Fibroblast of lung (primary cell): ENCODE data around the gene TRPM3. TPM values are rescaled to one million over a fixed set of nuclear protein-coding genes. Genes with fewer than 3 reads are reported as not detected.
A peak's percentile ranks its signal among the peaks of the same experiment; 100 is the strongest.

ENCODE experiments used
- DNase-seq, 2 donors: peaks; one replicate each; pipeline versions ENCODE4 v3.0.0 to v3.0.0-alpha.2; 2010; ENCODE audit warnings: low read depth in 2 of 2
- H2AFZ ChIP-seq: 2 replicates; pipeline ENCODE4 v1.5.1; 2012; ENCODE audit warnings: low read length, control low read depth, inconsistent platforms
- H3K27ac ChIP-seq: 2 replicates; pipeline ENCODE4 v1.5.1; 2011; ENCODE audit warnings: low read length, control low read depth; ENCODE audit not compliant: insufficient read depth
- H3K27me3 ChIP-seq: 2 replicates; pipeline ENCODE4 v1.5.1; 2011; ENCODE audit warnings: mild to moderate bottlenecking, low read length; ENCODE audit not compliant: control insufficient read depth, insufficient read depth
- H3K36me3 ChIP-seq: 2 replicates; pipeline ENCODE4 v1.5.1; 2011; ENCODE audit warnings: low read length; ENCODE audit not compliant: control insufficient read depth, insufficient read depth
- H3K4me1 ChIP-seq: 2 replicates; pipeline ENCODE4 v1.5.1; 2011; ENCODE audit warnings: low read length; ENCODE audit not compliant: control insufficient read depth, insufficient read depth; ENCODE audit errors: extremely low read depth
- H3K4me2 ChIP-seq: 2 replicates; pipeline ENCODE4 v1.5.1; 2011; ENCODE audit warnings: low read length, control low read depth; ENCODE audit not compliant: insufficient read depth; ENCODE audit errors: extremely low read depth
- H3K4me3 ChIP-seq, 4 experiments: fragments of 200-600 bp in 1 of 4; sonication (generic) in 1 of 4; replicated peaks in 1 of 4; 2 replicates each; pipeline ENCODE4 v1.5.1; 2011 to 2016; ENCODE audit warnings: low read length in 4 of 4, low read depth in 3 of 4, mild to moderate bottlenecking in 3 of 4, control low read depth in 2 of 4, inconsistent platforms in 1 of 4, mixed read lengths in 1 of 4; ENCODE audit not compliant: insufficient read depth in 1 of 4; ENCODE audit errors: control extremely low read depth in 1 of 4
- H3K79me2 ChIP-seq: 2 replicates; pipeline ENCODE4 v1.5.1; 2012; ENCODE audit warnings: mild to moderate bottlenecking, low read length, inconsistent platforms; ENCODE audit not compliant: control insufficient read depth, insufficient read depth
- H3K9ac ChIP-seq: 2 replicates; pipeline ENCODE4 v1.5.1; 2011; ENCODE audit warnings: mild to moderate bottlenecking, low read length, control low read depth; ENCODE audit not compliant: insufficient read depth
- H3K9me3 ChIP-seq: 2 replicates; pipeline ENCODE4 v1.5.1; 2012; ENCODE audit warnings: low read depth, low read length; ENCODE audit not compliant: control insufficient read depth, insufficient read depth
- H4K20me1 ChIP-seq: 2 replicates; pipeline ENCODE4 v1.5.1; 2011; ENCODE audit warnings: low read length; ENCODE audit not compliant: control insufficient read depth, insufficient read depth; ENCODE audit errors: extremely low read depth
- CTCF ChIP-seq, 2 donors: IDR thresholded peaks in 1 of 2; conservative IDR thresholded peaks in 1 of 2; 1 replicate in 1 of 2; 2 replicates in 1 of 2; pipeline ENCODE4 v1.5.1; 2011 to 2012; ENCODE audit warnings: low read length in 2 of 2, control low read depth in 1 of 2, inconsistent platforms in 1 of 2, low read depth in 1 of 2, mild to moderate bottlenecking in 1 of 2
- EZH2 ChIP-seq: IDR thresholded peaks from 2 replicates; pipeline ENCODE4 v1.5.1; 2012; ENCODE audit warnings: low read length, control low read depth, mild to moderate bottlenecking; ENCODE audit errors: missing control alignments
- polyA plus RNA-seq, 2 donors: library from polyadenylated mRNA; depleted of rRNA in 1 of 2; stranded (reverse) in 1 of 2; unstranded in 1 of 2; fragments of >200 nt; gene quantifications; 2 replicates each; pipeline ENCODE4 v1.2.1, GENCODE V29; 2011 to 2012; ENCODE audit warnings: missing spikeins in 1 of 2
- total RNA-seq: library from RNA; depleted of rRNA; stranded (reverse); fragments of >200 nt; gene quantifications from 2 replicates; pipeline ENCODE4 v1.2.1, GENCODE V29; 2014

Gene TRPM3
- total and polyA plus RNA-seq, 2 donors (not counting 1 experiment from before 2014, with no cell fraction given): 0.05 to 0.50 TPM

- Histone ChIP-seq H3K27me3 (no peaks in the 10 kb centered on the region), H3K27ac (no peak overlapping the region), H3K79me2 (no peaks in the 10 kb centered on the region), H3K4me2 (no peak overlapping the region), H3K9me3 (no peaks in the 10 kb centered on the region), H3K4me3 (no peak overlapping the region), H4K20me1 (no peaks in the 10 kb centered on the region), H3K36me3 (no peaks in the 10 kb centered on the region), H3K9ac (no peak overlapping the region), H2AFZ (no peak overlapping the region), H3K4me1 (no peaks in the 10 kb centered on the region)
- no peak for TF ChIP-seq CTCF (conservative IDR thresholded peaks at IDR 0.05 in 1 of 2, IDR thresholded peaks at IDR 0.05 in 1 of 2; ENCODE audit: low read depth in 1 of 2, low read length in 2 of 2)
- TF ChIP-seq EZH2: no peak
- no peak for DNase-seq
Observed at GRCh38 chr9:71090896-71091295, 30.5 kb downstream of the TRPM3 start.

- H3K9me3 ChIP-seq: no peaks in the 10 kb centered on the region
- H3K36me3 ChIP-seq: no peaks in the 10 kb centered on the region
- H3K4me1 ChIP-seq: no peaks in the 10 kb centered on the region
- no peak overlapping the region for H2AFZ ChIP-seq
- H3K27ac ChIP-seq: no peak overlapping the region
- peak in 1 of 2 donors; percentile 17 for DNase-seq
- H3K9ac ChIP-seq: no peak overlapping the region
- H3K79me2 ChIP-seq: no peaks in the 10 kb centered on the region
- no peak overlapping the region for H3K4me2 ChIP-seq
- H3K27me3 ChIP-seq: no peaks in the 10 kb centered on the region
- no peak overlapping the region for H3K4me3 ChIP-seq
- H4K20me1 ChIP-seq: no peaks in the 10 kb centered on the region
- no peak for TF ChIP-seq CTCF (conservative IDR thresholded peaks at IDR 0.05 in 1 of 2, IDR thresholded peaks at IDR 0.05 in 1 of 2; ENCODE audit: low read depth in 1 of 2, low read length in 2 of 2)
- TF ChIP-seq EZH2: no peak
Observed at GRCh38 chr9:71079451-71079850, 42.0 kb downstream of the TRPM3 start.

- DNase-seq: no peak
- Histone ChIP-seq H3K27ac (no peak overlapping the region), H3K36me3 (no peaks in the 10 kb centered on the region), H3K4me1 (no peaks in the 10 kb centered on the region), H3K27me3 (no peaks in the 10 kb centered on the region), H3K9ac (no peak overlapping the region), H3K4me2 (no peak overlapping the region), H3K4me3 (no peak overlapping the region), H3K79me2 (no peaks in the 10 kb centered on the region), H2AFZ (no peak overlapping the region), H3K9me3 (no peaks in the 10 kb centered on the region), H4K20me1 (no peaks in the 10 kb centered on the region)
- TF ChIP-seq CTCF (conservative IDR thresholded peaks at IDR 0.05 in 1 of 2, IDR thresholded peaks at IDR 0.05 in 1 of 2; ENCODE audit: low read depth in 1 of 2, low read length in 2 of 2) (no peak), EZH2 (no peak)
Observed at GRCh38 chr9:71076096-71076495, 45.3 kb downstream of the TRPM3 start.
